NCI-H748 treated with DMSO at 0.1 percent for 48 hours (cell line): ENCODE data around the gene TBC1D14.

Experiments used
- DNase-seq: peaks from one replicate; lab custom pipeline; 2025; lab: John Stamatoyannopoulos, UW

The TBC1D14 gene

GRCh38 chr4:6953751-6954380, 44.2 kb downstream of the TBC1D14 start:
- no peak for DNase-seq

- no peak for DNase-seq
These were observed 45.8 kb downstream of the TBC1D14 start for GRCh38 chr4:6955261-6955911.

DNA sequence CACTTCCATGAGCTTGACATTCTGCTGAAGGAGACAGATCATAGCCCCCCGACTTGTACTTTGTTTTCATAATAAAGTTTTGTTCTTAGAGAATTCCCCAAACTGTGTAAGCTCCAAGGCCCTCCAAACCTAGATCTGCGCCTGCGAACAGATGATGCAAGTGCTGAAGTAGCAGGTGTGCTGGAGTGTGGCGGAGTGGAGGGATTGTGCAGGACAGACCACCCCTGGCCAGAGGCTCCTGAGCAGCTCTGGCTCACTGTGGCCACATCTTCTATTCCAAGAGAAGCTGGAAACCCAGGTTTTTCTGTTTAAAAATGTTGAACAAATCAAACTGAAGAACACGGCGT, 46.4 kb downstream of the TBC1D14 start:
- no peak for DNase-seq

DNA sequence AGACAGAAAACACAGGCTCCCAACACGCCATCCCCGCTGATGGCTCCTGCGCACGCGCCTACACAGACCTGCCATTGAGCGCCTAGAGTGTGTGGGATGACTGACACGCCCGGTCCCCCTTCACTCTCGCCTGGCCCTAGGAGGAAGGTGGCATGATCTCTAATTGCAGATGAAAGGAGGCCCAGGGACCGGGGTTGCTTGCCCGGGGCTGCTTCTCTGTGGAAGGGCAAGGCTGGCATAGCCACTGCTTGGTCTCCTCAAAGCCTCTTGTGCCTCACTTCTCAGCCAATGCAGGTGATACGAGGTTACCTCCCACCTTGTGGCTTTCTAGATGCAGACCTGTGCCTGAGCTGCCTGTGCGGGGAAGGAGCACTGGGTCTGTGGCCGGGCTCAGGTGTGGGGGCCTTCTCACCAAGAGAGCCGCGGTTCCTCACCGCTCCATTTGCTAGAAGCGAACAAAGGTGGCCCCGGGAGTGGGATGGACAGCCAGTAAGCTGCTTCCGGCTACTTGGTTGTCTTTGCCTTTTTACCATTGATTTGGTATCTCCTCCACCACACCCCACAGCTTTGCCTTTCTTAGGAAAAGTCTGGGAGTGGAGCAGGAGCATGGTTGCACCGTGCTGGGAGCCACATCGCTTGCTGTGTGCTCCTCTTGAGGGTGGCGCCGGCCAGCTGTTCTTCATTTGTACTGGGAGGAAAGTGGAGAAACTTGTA, 47.0 kb downstream of the TBC1D14 start:
- no peak for DNase-seq

DNA sequence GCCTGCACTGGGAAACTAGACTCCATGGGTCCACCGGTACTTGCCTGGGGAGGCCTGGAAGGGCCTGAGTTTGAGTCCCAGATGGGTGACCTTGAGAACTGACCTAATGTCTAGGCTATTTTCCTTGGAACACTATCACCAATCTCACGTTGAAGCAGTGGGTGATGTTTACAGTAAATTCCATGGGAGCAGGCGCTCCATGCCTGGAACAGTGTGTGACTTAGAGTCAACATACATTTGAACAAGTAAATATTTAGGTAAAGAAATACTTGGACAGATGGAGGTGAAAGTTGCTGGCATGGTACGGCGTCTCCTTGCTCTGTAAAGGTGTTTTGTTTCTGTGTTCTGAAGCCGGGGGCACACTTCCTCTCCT, 47.5 kb downstream of the TBC1D14 start:
- no peak for DNase-seq

DNA sequence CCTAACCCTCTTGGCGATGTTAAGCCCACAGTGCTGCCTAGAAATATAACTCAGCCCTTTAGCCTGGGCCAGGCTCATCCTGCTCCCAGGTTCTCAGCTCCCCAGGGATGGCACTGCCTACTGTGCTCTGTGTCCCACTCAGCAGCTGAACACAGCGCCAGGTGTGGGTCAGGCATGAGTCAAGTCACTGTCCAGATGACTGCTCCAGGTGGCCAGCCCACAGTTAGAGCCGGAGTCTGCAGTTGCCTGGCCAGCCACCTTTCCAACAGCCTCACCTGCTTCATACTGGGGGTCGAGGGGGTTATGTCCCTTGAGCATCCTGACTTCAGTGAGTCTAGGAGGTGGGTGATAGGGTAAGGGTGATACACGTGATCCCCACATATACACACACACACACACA, 48.4 kb downstream of the TBC1D14 start:
- no peak for DNase-seq

- no peak for DNase-seq
These were observed 49.6 kb downstream of the TBC1D14 start for GRCh38 chr4:6959261-6959660.

GRCh38 chr4:6960154-6960553, 50.5 kb downstream of the TBC1D14 start:
- no peak for DNase-seq

GRCh38 chr4:6960628-6961412, 51.2 kb downstream of the TBC1D14 start:
- no peak for DNase-seq

- DNase-seq: no peak
These were observed 52.0 kb downstream of the TBC1D14 start for GRCh38 chr4:6961496-6962210.

DNA sequence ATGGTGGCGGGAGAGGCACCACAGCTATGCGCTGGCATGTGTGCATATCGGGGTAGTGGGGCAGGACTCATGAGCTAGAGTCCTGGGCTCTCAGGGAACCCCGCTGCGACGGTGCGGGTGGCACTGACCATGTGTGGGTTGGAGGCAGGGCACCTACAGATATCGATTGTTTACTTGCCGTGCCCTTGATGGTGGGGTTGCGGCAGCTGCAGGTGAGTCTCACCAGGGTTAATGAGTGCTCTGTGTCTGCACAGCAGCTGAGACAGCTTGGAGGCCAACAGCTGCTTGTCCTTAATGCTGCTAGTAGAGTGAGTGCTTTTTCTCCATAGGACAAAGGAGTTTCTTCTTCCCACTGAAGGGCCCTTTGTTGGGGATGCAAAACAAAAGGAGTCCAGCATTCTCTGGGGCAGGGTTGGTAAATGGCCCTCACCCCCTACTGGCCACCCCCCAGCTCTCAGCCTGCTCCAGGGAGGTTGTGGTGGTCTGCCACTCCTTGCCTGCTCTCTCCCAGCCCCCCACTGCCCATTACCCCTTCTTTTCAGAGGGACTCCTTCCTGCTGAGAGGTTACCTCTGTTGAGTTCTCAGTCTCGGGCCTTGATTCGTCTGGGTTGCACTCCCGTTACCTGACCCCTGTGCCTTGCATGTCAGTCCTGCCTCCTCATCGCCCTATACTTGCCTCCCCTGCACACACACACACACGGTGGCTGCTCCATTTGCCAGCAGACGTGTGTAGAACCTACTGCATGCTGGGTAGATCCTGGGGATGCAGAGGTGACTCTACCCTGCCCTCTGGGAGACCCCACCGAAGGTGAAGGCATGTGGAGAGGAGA, 52.8 kb downstream of the TBC1D14 start:
- peak; percentile 24 for DNase-seq

DNA sequence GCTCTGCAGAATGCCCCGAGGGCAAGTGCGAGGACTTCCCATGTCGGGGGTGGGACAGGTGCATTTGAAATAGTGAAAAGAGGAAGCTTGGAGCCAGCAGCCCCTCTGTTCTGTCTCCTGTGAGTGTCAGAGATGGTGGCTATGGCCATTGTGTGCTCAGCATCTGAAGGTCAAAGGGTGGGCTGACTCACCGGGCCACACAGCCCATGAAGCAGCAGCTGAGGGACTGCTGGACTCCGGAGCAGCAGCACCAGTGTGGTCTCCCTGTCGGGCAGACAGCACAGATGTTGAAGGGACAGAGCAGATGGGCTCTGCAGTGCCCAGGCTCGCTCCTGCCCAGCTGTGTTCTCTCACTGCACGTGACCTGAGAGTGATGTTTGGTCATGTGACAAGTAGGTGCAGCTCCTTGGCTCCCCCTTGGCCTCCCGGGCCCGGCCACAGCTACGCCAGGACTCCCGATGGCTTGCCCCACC, 53.5 kb downstream of the TBC1D14 start:
- no peak for DNase-seq

DNA sequence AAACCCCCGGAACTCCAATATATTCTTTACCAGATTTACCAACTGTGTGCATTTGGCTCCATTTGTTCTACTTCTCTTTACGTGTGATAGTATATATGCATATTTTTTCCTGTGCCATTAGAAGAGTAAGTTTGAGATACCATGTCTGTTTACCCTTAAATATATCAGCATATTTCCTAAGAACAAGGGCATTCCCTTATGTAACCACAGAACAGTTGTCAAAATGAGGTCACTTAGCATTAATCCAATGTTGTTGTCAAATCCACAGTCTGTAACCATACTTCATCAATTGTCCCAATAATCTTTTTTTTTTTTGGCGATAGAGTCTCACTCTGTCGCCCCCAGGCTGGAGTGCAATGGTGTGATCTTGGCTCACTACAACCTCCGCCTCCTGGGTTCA, 55.2 kb downstream of the TBC1D14 start:
- DNase-seq: no peak

GRCh38 chr4:6965329-6965728, 55.7 kb downstream of the TBC1D14 start:
- no peak for DNase-seq

DNA sequence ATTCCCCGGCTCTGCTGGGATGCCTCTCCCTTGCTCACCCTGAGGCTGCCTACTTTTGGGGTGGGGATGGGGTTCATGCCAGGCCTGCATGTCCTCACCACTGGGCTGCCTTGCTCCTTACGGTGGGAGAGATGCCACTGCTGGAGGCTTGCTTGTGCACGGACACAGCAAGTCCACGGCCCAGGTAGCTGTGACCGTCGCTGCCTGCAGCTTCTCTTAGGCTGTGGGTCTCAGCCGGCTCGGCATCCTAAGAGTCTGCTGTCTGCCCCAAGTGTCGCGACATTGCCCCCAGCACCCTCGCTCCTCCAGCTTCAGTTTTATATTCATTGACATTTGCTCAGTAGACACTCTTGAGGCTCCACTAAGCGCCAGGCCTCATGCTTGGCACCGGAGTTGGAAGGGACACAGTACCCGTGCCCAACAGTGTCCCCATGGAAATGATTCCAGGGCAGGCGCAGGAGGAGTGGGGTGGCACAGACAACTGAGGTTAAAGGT, 58.3 kb downstream of the TBC1D14 start:
- DNase-seq: no peak

GRCh38 chr4:6968496-6968895, 58.9 kb downstream of the TBC1D14 start:
- DNase-seq: no peak

DNA sequence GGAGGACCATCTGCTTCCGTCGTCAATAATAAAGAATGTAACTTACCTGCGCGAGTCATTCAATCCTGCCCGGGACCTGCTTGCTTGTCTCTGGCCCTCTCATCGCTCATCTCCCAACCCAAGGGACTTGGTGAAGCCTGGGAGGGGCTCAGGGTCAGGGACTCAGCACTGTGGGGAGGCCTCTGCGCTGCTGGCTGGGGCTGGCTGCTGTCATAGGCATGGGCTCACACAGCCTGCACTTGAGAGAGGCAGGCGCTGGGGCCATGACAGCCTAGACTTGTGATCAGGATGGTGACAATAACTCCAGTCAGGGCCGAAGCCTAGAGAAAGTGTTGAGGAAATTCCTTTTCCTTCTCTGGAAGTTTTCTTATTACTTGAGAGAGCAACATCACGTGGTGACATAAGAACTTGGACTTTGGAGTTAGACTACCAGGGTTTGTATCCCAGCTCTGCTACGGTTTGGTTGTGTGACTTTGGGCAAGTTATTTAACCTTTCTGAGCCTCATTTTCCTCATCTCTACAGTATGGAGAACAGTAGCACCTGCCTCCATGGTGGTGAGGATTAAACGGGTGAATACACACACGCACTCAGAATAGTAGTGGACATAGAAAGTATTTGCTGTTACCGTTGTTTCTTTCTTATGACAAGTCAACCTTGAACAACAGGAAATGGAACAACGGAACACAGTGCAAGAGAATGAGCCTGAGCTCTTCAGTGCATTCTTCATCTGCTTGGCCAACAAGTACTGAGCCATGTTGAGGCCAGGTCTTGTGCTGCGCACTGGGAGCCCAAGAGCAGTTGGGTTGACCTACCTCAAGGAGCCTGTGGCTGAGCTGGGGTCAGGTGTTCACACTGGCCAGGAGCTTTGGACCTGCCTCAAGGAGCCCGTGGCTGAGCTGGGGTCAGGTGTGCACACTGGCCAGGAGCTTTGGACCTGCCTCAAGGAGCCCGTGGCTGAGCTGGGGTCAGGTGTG, 60.5 kb downstream of the TBC1D14 start:
- DNase-seq: no peak

DNA sequence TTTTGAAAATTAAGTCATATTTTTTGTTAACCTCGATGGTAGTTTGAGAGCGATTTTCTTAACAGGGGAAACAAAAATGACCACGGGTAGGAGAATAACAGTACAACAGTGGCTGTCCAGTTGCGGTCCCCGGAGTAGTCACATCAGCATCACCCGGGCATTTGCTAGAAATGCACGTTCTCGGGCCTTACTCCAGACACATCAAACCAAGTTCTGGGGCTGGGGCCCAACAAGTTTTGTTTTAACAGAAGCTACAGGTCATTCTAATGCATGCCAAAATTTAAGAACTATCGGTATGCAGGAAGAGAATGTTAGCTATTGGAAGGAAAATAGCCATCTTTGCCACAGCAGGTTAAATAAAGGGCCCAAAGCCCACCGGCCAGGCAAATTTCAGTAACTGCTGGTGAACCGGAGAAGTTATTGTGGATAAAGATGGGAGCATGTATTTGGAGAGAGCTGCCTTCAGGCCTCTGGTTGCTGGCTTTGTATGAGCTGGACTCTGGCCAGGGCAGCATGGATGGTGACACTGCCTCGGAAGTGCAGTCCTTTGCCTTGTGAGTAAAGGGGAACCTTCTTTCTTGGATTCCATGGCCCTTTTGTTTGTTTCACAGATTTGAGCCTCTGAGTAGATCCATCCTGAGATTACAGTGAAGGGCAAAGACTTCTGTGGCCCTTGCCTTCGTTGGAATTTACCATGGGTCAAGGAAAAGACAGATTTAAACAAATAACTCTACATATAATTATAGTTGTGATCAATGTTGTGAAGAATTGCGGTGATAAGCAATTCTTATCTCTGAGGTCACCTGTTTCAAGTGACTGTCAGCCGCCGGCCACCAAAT, 62.1 kb downstream of the TBC1D14 start:
- DNase-seq: no peak

- no peak for DNase-seq
These were observed 62.7 kb downstream of the TBC1D14 start for GRCh38 chr4:6972375-6972650.
